HCT116 (cell line): ENCODE data around the gene NUFIP2.

ENCODE experiments used
- CEBPB ChIP-seq: IDR thresholded peaks from 2 replicates; pipeline ENCODE4 v1.6.1; 2012; ENCODE audit warnings: low read depth
- CTCF ChIP-seq, 3 experiments: fragments of 200-600 bp in 1 of 3; sonication (generic) in 1 of 3; IDR thresholded peaks in 2 of 3; conservative IDR thresholded peaks in 1 of 3; 2 replicates each; pipeline ENCODE4 v1.5.1; 2012 to 2017; ENCODE audit warnings: low read depth in 2 of 3, low read length in 2 of 3, antibody characterized with exemption in 1 of 3, borderline replicate concordance in 1 of 3, control low read depth in 1 of 3, mild to moderate bottlenecking in 1 of 3, mixed read lengths in 1 of 3, mixed run types in 1 of 3, moderate library complexity in 1 of 3; ENCODE audit not compliant: insufficient read depth in 1 of 3
- EZH2 ChIP-seq: fragments of 200-600 bp; sonication (generic); IDR thresholded peaks from 2 replicates; pipeline ENCODE4 v1.6.1; 2017; ENCODE audit warnings: antibody characterized with exemption, mixed run types
- FOSL1 ChIP-seq: IDR thresholded peaks from 2 replicates; pipeline ENCODE4 v1.6.1; 2012; ENCODE audit warnings: low read depth
- MAX ChIP-seq: IDR thresholded peaks from 2 replicates; pipeline ENCODE4 v1.6.1; 2012
- POLR2A ChIP-seq: IDR thresholded peaks from 2 replicates; pipeline ENCODE4 v1.7.0; 2011; ENCODE audit warnings: borderline replicate concordance; ENCODE audit not compliant: insufficient read depth, insufficient read length; ENCODE audit errors: extremely low read depth
- POLR2AphosphoS5 ChIP-seq: IDR thresholded peaks from 2 replicates; pipeline ENCODE4 v1.6.1; 2011; ENCODE audit warnings: mild to moderate bottlenecking, low read depth, low read length, moderate library complexity
- RAD21 ChIP-seq: IDR thresholded peaks from 2 replicates; pipeline ENCODE4 v1.6.1; 2012; ENCODE audit warnings: low read depth, mild to moderate bottlenecking
- SP1 ChIP-seq: IDR thresholded peaks from 2 replicates; pipeline ENCODE4 v1.6.1; 2012; ENCODE audit warnings: low read depth
- YY1 ChIP-seq: IDR thresholded peaks from 2 replicates; pipeline ENCODE4 v1.6.1; 2011; ENCODE audit warnings: low read length, low read depth, moderate library complexity, mild to moderate bottlenecking; ENCODE audit not compliant: insufficient replicate concordance; ENCODE audit errors: extremely low read depth
- ZFX ChIP-seq: fragments of 450-650 bp; IDR thresholded peaks from 2 replicates; pipeline ENCODE4 v1.6.1; 2017
- TF ChIP-seq, protein P1 (sequence below): IDR thresholded peaks from 2 replicates; pipeline ENCODE4 v1.6.1; 2012; ENCODE audit warnings: low read depth

DNA sequence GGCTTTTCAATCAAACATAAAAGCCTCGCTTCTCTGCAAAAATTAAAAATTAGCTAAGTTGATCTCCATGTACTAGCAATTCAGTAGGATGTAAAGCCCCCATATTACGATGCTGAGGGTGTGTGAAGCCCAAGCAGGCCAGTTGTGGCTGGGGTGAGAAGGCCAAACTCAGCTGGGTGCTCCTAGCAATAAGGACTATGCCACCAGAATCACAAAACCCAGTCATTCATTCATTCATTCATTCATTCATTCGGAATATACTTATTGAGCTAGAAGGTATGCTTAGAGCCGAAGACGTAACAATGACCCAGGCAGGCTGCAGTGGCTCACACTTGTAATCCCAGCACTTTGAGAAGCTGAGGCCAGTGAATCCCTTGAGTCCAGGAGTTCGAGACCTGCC is 51.2 kb downstream of the NUFIP2 start:
- no peak for TF ChIP-seq RAD21
- TF ChIP-seq EZH2 = no peak
- TF ChIP-seq, protein P1, sequence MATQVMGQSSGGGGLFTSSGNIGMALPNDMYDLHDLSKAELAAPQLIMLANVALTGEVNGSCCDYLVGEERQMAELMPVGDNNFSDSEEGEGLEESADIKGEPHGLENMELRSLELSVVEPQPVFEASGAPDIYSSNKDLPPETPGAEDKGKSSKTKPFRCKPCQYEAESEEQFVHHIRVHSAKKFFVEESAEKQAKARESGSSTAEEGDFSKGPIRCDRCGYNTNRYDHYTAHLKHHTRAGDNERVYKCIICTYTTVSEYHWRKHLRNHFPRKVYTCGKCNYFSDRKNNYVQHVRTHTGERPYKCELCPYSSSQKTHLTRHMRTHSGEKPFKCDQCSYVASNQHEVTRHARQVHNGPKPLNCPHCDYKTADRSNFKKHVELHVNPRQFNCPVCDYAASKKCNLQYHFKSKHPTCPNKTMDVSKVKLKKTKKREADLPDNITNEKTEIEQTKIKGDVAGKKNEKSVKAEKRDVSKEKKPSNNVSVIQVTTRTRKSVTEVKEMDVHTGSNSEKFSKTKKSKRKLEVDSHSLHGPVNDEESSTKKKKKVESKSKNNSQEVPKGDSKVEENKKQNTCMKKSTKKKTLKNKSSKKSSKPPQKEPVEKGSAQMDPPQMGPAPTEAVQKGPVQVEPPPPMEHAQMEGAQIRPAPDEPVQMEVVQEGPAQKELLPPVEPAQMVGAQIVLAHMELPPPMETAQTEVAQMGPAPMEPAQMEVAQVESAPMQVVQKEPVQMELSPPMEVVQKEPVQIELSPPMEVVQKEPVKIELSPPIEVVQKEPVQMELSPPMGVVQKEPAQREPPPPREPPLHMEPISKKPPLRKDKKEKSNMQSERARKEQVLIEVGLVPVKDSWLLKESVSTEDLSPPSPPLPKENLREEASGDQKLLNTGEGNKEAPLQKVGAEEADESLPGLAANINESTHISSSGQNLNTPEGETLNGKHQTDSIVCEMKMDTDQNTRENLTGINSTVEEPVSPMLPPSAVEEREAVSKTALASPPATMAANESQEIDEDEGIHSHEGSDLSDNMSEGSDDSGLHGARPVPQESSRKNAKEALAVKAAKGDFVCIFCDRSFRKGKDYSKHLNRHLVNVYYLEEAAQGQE = no peak
- no peak for TF ChIP-seq POLR2A
- no peak for TF ChIP-seq CTCF (IDR thresholded peaks at IDR 0.05 in 2 of 3, conservative IDR thresholded peaks at IDR 0.05 in 1 of 3; ENCODE audit: borderline replicate concordance in 1 of 3, insufficient read depth in 1 of 3, low read depth in 2 of 3, low read length in 2 of 3)
- TF ChIP-seq YY1 = no peak
- no peak for TF ChIP-seq ZFX
- TF ChIP-seq FOSL1 = no peak
- no peak for TF ChIP-seq SP1
- no peak for TF ChIP-seq POLR2AphosphoS5
- no peak for TF ChIP-seq CEBPB
- TF ChIP-seq MAX = no peak
